ENCODE data around the gene RNF223. TPM values are rescaled to one million over a fixed set of nuclear protein-coding genes. Genes with fewer than 3 reads are reported as not detected.

RNF223 gene
- total RNA-seq, 1 experiment from 2014 or later: not detected

DNA sequence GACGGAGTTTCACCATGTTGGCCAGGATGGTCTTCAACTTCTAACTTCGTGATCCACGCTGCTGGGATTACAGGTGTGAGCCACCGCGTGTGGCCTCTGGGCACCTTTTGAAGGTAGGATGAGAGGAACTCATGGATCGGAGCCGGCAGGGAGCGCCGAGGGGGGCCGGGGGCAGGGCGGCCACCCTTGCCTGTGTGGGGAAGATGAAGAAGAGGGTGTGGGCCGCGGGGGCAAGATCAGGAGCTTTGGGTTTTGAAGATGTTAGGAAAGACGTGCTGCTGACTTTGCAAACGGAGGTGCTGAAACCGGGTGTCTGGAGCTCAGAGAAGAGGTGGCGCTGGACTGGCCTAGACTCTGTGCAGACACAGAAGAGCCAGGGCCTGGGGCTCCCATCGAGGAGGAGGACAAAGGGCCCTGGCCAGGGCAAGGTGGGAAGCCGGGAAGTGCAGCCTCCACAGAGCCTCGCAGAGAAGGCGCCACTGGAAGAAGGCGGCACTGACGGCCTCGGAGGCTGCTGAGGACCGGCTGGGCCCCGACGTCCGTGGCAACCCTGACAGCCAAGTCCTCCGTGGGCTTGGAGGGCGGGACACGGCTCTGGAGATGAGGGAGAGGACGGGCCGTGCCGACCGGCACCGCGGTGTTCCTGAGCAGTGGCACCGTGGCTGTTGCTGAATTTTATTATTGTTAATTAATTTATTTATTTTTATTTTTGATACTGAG is 13.7 kb downstream of the RNF223 start:
- Mint-ChIP-seq H3K36me3 (ENCODE audit: insufficient read depth in 1 of 3, low read depth in 3 of 3) (peaks cover 0 to 3% (median 3%) of the 10 kb centered on the region in 3 experiments; a peak in 3 of 7 replicates), H3K9me3 (no peaks in the 10 kb centered on the region), H3K4me3 (peak overlapping the region; percentile 45 to 75), H3K4me1 (peaks cover 16 to 21% of the 10 kb centered on the region in 2 experiments), H3K27me3 (ENCODE audit: low read depth) (peaks cover 74% of the 10 kb centered on the region), H3K27ac (no peak overlapping the region; a peak in 1 of 7 replicates)
- no peak overlapping the region for H3K18ac ChIP-seq (ENCODE audit: insufficient read length, low read depth, low read length)
- no peak overlapping the region for H4K8ac ChIP-seq (replicated peaks; ENCODE audit: insufficient read length, low read depth, low read length)
- H2BK12ac ChIP-seq (ENCODE audit: insufficient read length, low read depth, low read length): no peak overlapping the region
- no peak for DNase-seq
- TF ChIP-seq CTCF (conservative IDR thresholded peaks at IDR 0.05): no peak
- H2BK120ac ChIP-seq (ENCODE audit: low read depth, low read length, poor library complexity, severe bottlenecking): no peak overlapping the region
- H3K23ac ChIP-seq (ENCODE audit: insufficient read length, low read depth, low read length): no peak overlapping the region
- H3K4ac ChIP-seq (ENCODE audit: low read depth, low read length): no peak overlapping the region
- no peak overlapping the region for H3T11ph ChIP-seq (ENCODE audit: low read length)
- H3K27me3 ChIP-seq (ENCODE audit: insufficient read depth, low read length): peaks cover 6% of the 10 kb centered on the region; the same call in 1 of the 2 replicates
- H2AK5ac ChIP-seq (ENCODE audit: insufficient read length, low read length): no peak overlapping the region
- no peak overlapping the region for H3K27ac ChIP-seq (ENCODE audit: insufficient read length, low read depth, low read length)
- H2BK15ac ChIP-seq (ENCODE audit: low read depth, low read length): no peak overlapping the region
- no peaks in the 10 kb centered on the region for H3K9me3 ChIP-seq (ENCODE audit: control insufficient read depth, low read depth, low read length)
- no peaks in the 10 kb centered on the region for H3K79me1 ChIP-seq (ENCODE audit: insufficient read depth, low read depth, low read length, poor library complexity, severe bottlenecking)
- H3K56ac ChIP-seq (ENCODE audit: insufficient read length, low read depth, low read length): no peak overlapping the region
- WGBS (ENCODE audit: extremely low coverage, insufficient read length, low lambda C conversion rate): no CpG with 5 or more reads among the region's 38 CpGs
- H3K23me2 ChIP-seq (ENCODE audit: insufficient read length, low read depth, low read length, poor library complexity, severe bottlenecking): peaks cover 8% of the 10 kb centered on the region
- no peak overlapping the region for H2BK20ac ChIP-seq (ENCODE audit: low read depth, low read length, poor library complexity, severe bottlenecking)
- H3K14ac ChIP-seq (ENCODE audit: insufficient read depth, low read length): no peak overlapping the region
- H3K79me2 ChIP-seq (ENCODE audit: insufficient read depth, low read length): no peaks in the 10 kb centered on the region
- no peaks in the 10 kb centered on the region for H4K20me1 ChIP-seq (ENCODE audit: control insufficient read depth, insufficient read depth, insufficient read length)
- no peak overlapping the region for H4K5ac ChIP-seq (ENCODE audit: insufficient read length, low read depth, low read length)
- H2BK5ac ChIP-seq (ENCODE audit: insufficient read length, low read length): no peak overlapping the region
- peak overlapping the region; percentile 60 for H3K4me2 ChIP-seq (ENCODE audit: insufficient read depth, insufficient read length, low read length)
- H3K9ac ChIP-seq (ENCODE audit: extremely low read depth, insufficient read length, low read length): no peak overlapping the region
- H4K91ac ChIP-seq (ENCODE audit: insufficient read length, low read depth, low read length): no peak overlapping the region
- H3K4me1 ChIP-seq (ENCODE audit: insufficient read depth, low read length): no peaks in the 10 kb centered on the region
- H2AFZ ChIP-seq (ENCODE audit: low read length): no peak overlapping the region
